ENCODE results near the gene ATL3.

GRCh38 chr11:63616953-63617352 is 54.2 kb downstream of the ATL3 start:
- no peak for TF ChIP-seq POLR2A (IDR thresholded peaks at IDR 0.05)
- TF ChIP-seq, protein P1, sequence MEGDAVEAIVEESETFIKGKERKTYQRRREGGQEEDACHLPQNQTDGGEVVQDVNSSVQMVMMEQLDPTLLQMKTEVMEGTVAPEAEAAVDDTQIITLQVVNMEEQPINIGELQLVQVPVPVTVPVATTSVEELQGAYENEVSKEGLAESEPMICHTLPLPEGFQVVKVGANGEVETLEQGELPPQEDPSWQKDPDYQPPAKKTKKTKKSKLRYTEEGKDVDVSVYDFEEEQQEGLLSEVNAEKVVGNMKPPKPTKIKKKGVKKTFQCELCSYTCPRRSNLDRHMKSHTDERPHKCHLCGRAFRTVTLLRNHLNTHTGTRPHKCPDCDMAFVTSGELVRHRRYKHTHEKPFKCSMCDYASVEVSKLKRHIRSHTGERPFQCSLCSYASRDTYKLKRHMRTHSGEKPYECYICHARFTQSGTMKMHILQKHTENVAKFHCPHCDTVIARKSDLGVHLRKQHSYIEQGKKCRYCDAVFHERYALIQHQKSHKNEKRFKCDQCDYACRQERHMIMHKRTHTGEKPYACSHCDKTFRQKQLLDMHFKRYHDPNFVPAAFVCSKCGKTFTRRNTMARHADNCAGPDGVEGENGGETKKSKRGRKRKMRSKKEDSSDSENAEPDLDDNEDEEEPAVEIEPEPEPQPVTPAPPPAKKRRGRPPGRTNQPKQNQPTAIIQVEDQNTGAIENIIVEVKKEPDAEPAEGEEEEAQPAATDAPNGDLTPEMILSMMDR (IDR thresholded peaks at IDR 0.05) = no peak

Data from lower leg skin (tissue), 3 donors.